OCI-LY7 (cell line): ENCODE data around the gene LRP1B. TPM values are rescaled to one million over a fixed set of nuclear protein-coding genes. Genes with fewer than 3 reads are reported as not detected.

Source experiments
- BruUV-seq: library from RNA; stranded (reverse); fragments of 400-500 nt; replicated peaks from 2 replicates; lab custom pipeline; 2021; lab: Mats Ljungman, UMichigan
- CTCF ChIA-PET: fragments of 300-600 bp; sonication (Branson Sonifier 250); formaldehyde crosslinking; loops from one replicate; lab custom pipeline; 2022; ENCODE audit warnings: antibody characterized with exemption; ENCODE audit not compliant: unreplicated experiment; lab: Charles Lee
- POLR2A ChIA-PET: fragments of 300-600 bp; sonication (Branson Sonifier 250); formaldehyde crosslinking; loops from one replicate; lab custom pipeline; 2022; ENCODE audit warnings: antibody characterized with exemption; lab: Charles Lee
- DNase-seq: peaks from one replicate; pipeline ENCODE4 v3.0.0-alpha.2; 2015; ENCODE audit warnings: low spot score
- H2AFZ ChIP-seq: fragments of 200-600 bp; sonication (generic), shearing (Covaris generic); 2 replicates; pipeline ENCODE4 v1.6.1; 2014; ENCODE audit warnings: mild to moderate bottlenecking, antibody characterized with exemption, low read length, moderate library complexity
- H3K27ac ChIP-seq: fragments of 200-600 bp; sonication (generic); 2 replicates; pipeline ENCODE4 v1.5.1; 2014; ENCODE audit warnings: mixed run types, low read depth, mild to moderate bottlenecking, moderate library complexity, low read length, inconsistent platforms; ENCODE audit not compliant: poor library complexity, severe bottlenecking
- H3K36me3 ChIP-seq: fragments of 200-600 bp; sonication (generic); 2 replicates; pipeline ENCODE4 v1.6.1; 2014; ENCODE audit warnings: mild to moderate bottlenecking, antibody characterized with exemption, low read length, moderate library complexity, mixed read lengths; ENCODE audit not compliant: insufficient read depth
- H3K4me1 ChIP-seq: fragments of 200-600 bp; sonication (generic); 2 replicates; pipeline ENCODE4 v1.5.1; 2014; ENCODE audit warnings: mild to moderate bottlenecking, low read length; ENCODE audit not compliant: insufficient read depth, poor library complexity, severe bottlenecking
- H3K4me2 ChIP-seq: fragments of 200-600 bp; sonication (generic); 2 replicates; pipeline ENCODE4 v1.6.1; 2014; ENCODE audit warnings: mild to moderate bottlenecking, low read length
- H3K4me3 ChIP-seq: fragments of 200-600 bp; sonication (generic); 2 replicates; pipeline ENCODE4 v1.5.1; 2014; ENCODE audit warnings: mild to moderate bottlenecking, low read depth, low read length; ENCODE audit not compliant: poor library complexity, severe bottlenecking
- H3K79me2 ChIP-seq: fragments of 200-600 bp; sonication (generic); 2 replicates; pipeline ENCODE4 v1.6.1; 2016; ENCODE audit warnings: low read depth, mild to moderate bottlenecking, low read length, moderate library complexity, mixed read lengths; ENCODE audit not compliant: insufficient read depth
- H3K9me2 ChIP-seq: fragments of 200-600 bp; sonication (generic); 2 replicates; pipeline ENCODE4 v1.6.1; 2016; ENCODE audit warnings: mild to moderate bottlenecking, low read length, mixed read lengths; ENCODE audit not compliant: insufficient read depth
- H3K9me3 ChIP-seq: fragments of 200-600 bp; sonication (generic); 2 replicates; pipeline ENCODE4 v1.6.1; 2014; ENCODE audit warnings: mild to moderate bottlenecking, mixed run types, low read length, mixed read lengths
- H4K20me1 ChIP-seq: fragments of 200-600 bp; sonication (generic); 2 replicates; pipeline ENCODE4 v1.6.1; 2014; ENCODE audit warnings: mild to moderate bottlenecking, antibody characterized with exemption, low read length, moderate library complexity, mixed read lengths; ENCODE audit not compliant: insufficient read depth
- EZH2phosphoT487 ChIP-seq: fragments of 200-600 bp; sonication (generic); IDR thresholded peaks from 2 replicates; pipeline ENCODE4 v1.6.1; 2018; ENCODE audit warnings: low read depth, borderline replicate concordance, mild to moderate bottlenecking, mixed run types, antibody characterized with exemption, low read length, moderate library complexity, mixed read lengths
- intact Hi-C: fragments of 100-400 bp; cut with micrococcal nuclease; formaldehyde crosslinking; loops from one replicate; pipeline ENCODE4 v1.10.0; 2022; ENCODE audit not compliant: unreplicated experiment
- total RNA-seq, 2 experiments: library from RNA; depleted of rRNA in 1 of 2; stranded (reverse); fragments of >200 nt in 1 of 2; shearing (Covaris generic) in 1 of 2; gene quantifications; 2 replicates each; pipeline ENCODE4 v1.2.3, GENCODE V29; 2014 to 2022
- TF ChIP-seq, protein P1 (sequence below): fragments of 200-600 bp; sonication (generic); conservative IDR thresholded peaks from 2 replicates; pipeline ENCODE4 v1.5.1; 2014; ENCODE audit warnings: mild to moderate bottlenecking, antibody characterized with exemption, low read length, moderate library complexity, mixed read lengths

LRP1B gene
- total RNA-seq, 2 experiments from 2014 or later: not detected

DNA sequence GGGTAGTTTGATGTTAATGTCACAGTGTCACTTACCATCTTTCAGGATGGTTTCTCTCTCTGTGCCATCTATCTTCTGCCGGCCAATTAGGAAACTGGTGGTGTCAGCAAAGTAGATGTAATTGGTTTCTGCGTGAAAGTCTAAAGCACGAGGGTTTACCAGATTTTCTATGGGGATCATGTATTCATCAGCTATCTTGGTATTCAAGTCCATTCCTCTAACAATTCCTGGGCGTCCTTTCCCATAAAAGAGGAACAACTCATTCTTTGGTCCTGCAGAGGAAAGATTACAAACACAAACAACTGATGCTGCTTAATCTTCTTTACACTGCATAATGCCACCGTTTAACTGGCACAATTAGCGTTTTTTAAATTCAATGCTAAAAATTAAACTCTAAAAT, 1081.9 kb downstream of the LRP1B start:
- ChIA-PET POLR2A (no interaction called here), CTCF (no interaction called here)
- H3K27ac ChIP-seq: no peak overlapping the region
- H3K9me2 ChIP-seq: no peaks in the 10 kb centered on the region
- H4K20me1 ChIP-seq: no peaks in the 10 kb centered on the region
- BruUV-seq: no TSS peak
- no peaks in the 10 kb centered on the region for H3K36me3 ChIP-seq
- TF ChIP-seq, protein P1, sequence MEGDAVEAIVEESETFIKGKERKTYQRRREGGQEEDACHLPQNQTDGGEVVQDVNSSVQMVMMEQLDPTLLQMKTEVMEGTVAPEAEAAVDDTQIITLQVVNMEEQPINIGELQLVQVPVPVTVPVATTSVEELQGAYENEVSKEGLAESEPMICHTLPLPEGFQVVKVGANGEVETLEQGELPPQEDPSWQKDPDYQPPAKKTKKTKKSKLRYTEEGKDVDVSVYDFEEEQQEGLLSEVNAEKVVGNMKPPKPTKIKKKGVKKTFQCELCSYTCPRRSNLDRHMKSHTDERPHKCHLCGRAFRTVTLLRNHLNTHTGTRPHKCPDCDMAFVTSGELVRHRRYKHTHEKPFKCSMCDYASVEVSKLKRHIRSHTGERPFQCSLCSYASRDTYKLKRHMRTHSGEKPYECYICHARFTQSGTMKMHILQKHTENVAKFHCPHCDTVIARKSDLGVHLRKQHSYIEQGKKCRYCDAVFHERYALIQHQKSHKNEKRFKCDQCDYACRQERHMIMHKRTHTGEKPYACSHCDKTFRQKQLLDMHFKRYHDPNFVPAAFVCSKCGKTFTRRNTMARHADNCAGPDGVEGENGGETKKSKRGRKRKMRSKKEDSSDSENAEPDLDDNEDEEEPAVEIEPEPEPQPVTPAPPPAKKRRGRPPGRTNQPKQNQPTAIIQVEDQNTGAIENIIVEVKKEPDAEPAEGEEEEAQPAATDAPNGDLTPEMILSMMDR: no peak
- no peak for TF ChIP-seq EZH2phosphoT487
- no peaks in the 10 kb centered on the region for H3K79me2 ChIP-seq
- H2AFZ ChIP-seq: no peak overlapping the region
- H3K4me1 ChIP-seq: no peaks in the 10 kb centered on the region
- H3K4me3 ChIP-seq: no peak overlapping the region
- no peaks in the 10 kb centered on the region for H3K9me3 ChIP-seq
- intact Hi-C loops: no loop called here
- H3K4me2 ChIP-seq: no peak overlapping the region
- no peak for DNase-seq

GRCh38 chr2:141041281-141041680, 1089.5 kb downstream of the LRP1B start:
- no TSS peak for BruUV-seq
- Histone ChIP-seq H3K9me3 (no peaks in the 10 kb centered on the region), H3K27ac (no peak overlapping the region), H2AFZ (no peak overlapping the region), H4K20me1 (no peaks in the 10 kb centered on the region), H3K79me2 (no peaks in the 10 kb centered on the region), H3K4me1 (no peaks in the 10 kb centered on the region), H3K36me3 (no peaks in the 10 kb centered on the region), H3K4me2 (no peak overlapping the region), H3K4me3 (no peak overlapping the region), H3K9me2 (no peaks in the 10 kb centered on the region)
- no peak for DNase-seq
- ChIA-PET POLR2A (no interaction called here), CTCF (no interaction called here)
- intact Hi-C loops: no loop called here
- TF ChIP-seq, protein P1: no peak
- no peak for TF ChIP-seq EZH2phosphoT487

GRCh38 chr2:141038341-141038740, 1092.5 kb downstream of the LRP1B start:
- Histone ChIP-seq H3K36me3 (no peaks in the 10 kb centered on the region), H3K4me2 (no peak overlapping the region), H3K79me2 (no peaks in the 10 kb centered on the region), H3K4me3 (no peak overlapping the region), H3K9me3 (no peaks in the 10 kb centered on the region), H2AFZ (no peak overlapping the region), H4K20me1 (no peaks in the 10 kb centered on the region), H3K9me2 (no peaks in the 10 kb centered on the region), H3K27ac (no peak overlapping the region), H3K4me1 (no peaks in the 10 kb centered on the region)
- ChIA-PET POLR2A (no interaction called here), CTCF (no interaction called here)
- no TSS peak for BruUV-seq
- no peak for TF ChIP-seq EZH2phosphoT487
- TF ChIP-seq, protein P1: no peak
- no peak for DNase-seq
- intact Hi-C loops: no loop called here
